GM21723 (cell line): ENCODE data around the gene CYB5R2.
A peak's percentile ranks its signal among the peaks of the same experiment; 100 is the strongest.

Experiments
- ATAC-seq: cut with Tn5 transposase; IDR thresholded peaks from one replicate; pipeline ENCODE4 v1.9.1; 2021; ENCODE audit warnings: mild to moderate bottlenecking, moderate library complexity; ENCODE audit not compliant: unreplicated experiment

CYB5R2 gene

DNA sequence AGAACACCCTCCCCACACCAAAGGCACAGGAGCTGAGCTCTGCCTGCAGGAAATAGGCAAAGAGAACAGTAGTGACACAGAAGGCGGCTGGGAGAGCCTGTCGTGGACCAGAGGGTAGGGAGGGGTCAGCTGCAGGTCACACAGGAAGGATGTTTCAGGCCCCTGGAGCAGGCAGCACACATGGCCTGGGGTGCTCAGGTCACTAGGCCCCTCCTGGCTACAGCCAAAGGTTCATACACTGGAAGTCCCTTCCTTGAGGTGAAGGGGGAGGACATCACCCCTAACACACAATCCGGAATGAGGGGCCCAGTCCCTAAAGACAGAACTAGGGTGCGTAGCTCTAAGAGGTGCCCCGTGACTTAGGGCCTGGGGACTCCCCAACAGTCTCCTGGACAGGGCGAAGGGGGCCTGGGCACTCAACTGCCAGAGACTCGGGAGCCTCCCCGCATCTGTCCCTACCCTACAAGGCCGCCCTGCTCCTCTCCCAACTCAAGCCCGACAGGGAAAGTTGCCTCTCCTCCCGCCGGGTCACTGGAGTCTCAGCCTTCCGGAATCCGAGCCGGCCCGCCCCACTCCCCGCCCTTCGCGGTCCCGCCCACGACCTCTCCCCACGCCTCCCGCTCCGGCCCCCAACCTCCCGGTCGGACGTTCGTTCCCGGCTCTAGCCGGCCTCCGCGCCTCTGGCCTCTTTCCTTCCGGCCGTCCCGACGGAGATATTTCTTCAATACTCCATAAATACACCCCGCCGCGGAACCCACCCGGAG lies at the start of gene CYB5R2:
CYB5R2 (minus strand) TSS at position 541 of the 764 bp plus-strand sequence. CDS start 675 bp downstream, outside the sequence.
- ATAC-seq = peak; percentile 49

DNA sequence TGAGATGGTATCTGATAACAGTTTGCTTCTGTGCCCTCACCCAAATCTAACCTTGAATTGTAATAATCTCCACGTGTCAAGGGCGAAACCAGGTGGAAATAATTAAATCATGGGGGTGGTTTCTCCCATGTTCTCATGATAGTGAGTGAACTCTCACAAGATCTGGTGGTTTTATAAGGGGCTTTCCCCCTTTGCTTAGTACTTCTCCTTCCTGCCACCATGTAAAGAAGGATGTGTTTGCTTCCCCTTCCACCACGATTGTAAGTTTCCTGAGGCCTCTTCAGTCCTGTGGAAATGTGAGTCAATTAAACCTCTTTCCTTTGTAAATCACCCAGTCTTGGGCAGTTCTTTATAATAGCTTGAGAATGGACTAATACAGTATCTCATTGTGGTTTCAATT lies 41.5 kb upstream of the CYB5R2 start:
- ATAC-seq = no peak

DNA sequence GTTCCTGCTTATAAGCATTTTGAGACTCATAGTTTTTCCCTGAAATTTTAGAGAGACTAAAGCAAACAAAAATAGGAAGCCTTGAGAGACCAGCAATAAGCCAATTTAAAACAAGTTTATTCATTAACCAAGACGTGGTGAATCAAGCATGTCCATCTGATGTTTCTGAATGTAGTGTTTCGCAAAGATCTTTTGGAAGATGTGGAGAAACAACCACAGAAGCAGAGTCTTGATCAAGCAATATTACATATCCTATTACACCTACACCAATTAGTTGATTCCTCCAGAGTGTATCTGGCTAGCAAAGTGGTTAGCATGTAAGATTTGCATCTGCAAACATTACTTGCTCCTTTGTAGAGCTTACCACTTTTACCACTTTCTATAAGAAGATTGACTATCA lies 33.1 kb upstream of the CYB5R2 start, which contains the start of gene OVCH2:
OVCH2 (minus strand) TSS at position 101 of the 400 bp plus-strand sequence; CDS start at position 18, 83 bp downstream.
- ATAC-seq = no peak

DNA sequence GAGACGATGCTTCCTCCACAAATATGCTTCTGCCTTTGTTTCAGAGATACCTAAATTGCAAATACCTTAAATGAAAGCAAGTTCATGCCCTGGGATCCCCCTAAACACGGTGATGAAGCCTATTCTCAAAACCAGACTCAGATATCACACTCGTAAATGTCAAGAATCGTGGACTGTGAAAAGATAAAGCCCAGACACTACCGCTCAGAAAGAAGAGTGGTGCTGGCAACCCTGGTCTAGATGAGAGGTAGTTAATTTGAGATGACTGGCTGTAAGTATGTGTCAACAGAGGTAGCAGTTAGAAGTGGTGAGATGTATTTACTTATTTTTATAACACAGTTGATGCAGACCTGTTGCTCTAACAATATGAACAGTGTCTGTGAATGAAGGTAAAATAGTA lies 30.4 kb upstream of the CYB5R2 start:
- ATAC-seq = no peak

DNA sequence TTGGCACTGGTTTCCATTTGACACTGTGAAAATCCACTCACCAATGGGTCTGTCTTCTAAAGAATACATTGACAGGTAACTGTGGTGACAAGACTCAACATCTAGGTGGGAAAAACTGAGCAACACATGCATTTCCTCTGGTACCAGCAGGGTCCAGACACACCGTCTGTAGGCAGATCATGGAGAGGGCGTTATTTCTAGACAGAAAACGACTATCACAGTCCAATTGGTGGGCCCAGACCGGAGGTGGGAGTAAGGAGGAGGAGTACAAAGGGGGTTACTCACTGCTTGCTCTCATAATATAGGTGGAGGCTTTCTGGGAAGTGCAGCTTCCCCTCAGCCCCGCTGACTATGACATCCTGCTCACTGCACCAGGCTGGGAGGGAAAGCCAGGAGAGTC lies 23.1 kb upstream of the CYB5R2 start:
- ATAC-seq = no peak

DNA sequence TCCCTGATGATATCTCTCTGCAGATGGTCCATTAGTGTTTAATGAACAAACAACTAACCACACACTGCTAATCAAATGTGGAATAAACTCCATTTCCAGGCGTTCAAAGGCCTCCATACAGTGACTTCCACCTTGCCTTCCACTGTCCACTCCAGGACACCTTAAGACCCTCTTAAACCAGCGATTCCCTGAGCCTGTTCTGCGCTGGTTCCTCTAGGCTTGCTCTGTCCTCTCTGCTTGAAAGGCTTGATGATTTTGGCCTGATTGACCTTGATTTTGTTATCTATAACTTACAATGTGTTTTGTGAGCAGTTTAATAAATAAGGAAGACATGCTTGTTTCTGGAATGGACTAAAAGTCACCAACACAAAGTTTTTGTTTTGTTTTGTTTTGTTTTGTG lies 20.9 kb upstream of the CYB5R2 start:
- ATAC-seq = no peak

DNA sequence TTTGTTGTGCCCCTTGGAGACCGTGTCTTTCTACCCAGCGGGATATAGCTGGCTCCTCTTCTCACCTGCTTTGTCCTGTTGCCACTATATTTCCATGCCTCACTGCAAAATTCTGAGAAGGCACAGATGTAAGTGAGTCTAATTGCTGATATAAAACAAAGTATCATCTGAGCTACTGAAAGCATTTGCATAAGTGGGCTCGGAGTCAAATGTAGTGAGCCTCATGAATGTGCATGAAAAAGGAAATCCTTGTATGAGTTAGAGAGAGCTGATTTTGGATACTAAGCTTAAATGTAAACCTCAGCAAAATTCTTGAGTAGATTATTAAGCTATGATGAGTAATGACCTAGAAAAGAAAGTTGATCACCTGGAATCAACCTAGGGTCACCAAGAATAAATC lies 19.1 kb upstream of the CYB5R2 start:
- ATAC-seq = no peak

DNA sequence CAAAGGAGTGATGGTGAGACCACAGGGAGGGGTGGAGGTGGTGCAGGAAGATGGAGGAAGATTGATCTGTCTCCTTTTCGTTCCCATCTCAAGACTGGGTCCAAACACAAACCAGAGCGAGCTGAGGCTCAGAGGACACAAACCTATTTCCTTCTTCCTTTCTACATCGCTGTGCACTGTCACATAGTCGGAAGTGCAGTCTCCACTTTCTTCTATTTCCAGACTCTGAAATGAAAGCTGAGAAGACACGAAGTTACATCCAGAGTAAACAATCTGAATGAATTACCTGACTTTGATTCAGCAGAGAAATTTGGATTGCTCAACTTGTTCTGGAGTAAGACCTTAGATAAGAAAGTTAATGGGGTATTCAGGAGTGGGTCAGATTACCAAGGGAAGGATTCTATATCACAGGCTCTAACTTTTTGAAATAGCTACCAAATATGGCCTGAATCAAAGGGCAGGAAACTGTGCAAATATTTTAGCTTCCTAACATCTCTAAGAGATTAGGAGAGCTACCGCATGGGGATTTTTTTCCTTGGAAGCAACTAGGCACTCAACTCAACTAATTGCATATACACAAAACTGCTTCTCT lies 18.6 kb upstream of the CYB5R2 start:
- no peak for ATAC-seq

DNA sequence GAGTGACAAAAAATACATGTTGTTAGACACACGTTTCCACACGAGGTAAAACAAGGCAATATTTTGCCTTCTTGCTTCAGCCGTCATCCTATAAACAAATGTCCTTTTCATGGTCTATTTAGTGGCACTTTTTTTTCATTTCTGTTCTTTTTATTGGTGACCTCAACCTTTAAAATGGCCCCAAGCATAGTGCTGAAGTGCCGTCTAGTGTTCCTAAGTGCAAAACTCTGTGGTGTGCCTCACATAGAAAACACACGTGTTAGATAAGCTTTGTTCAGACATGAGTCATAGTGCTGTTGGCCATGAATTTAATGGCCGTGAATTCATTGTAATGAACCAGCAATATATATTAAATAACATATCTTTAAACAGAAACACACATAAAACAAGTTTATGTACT lies 17.3 kb upstream of the CYB5R2 start:
- no peak for ATAC-seq

DNA sequence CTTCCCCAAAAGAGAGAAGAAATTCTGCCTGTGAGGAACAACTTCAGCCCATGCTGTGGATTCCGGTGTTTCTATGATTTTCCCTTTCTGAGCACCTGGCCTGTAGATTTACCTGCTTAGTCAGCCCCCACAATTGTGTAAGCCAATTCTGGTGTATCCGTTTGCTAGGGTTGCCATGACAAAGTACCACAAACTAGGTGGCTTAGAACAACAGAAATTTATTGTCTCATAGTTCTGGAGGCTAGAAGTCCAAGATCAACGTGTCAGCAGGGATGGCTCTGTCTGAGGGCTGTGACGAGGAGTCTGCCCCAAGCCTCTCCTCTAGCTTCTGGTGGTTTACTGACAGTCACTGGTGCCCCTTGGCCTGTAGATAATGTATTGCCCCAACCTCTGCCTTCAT lies 15.9 kb upstream of the CYB5R2 start:
- ATAC-seq = no peak

DNA sequence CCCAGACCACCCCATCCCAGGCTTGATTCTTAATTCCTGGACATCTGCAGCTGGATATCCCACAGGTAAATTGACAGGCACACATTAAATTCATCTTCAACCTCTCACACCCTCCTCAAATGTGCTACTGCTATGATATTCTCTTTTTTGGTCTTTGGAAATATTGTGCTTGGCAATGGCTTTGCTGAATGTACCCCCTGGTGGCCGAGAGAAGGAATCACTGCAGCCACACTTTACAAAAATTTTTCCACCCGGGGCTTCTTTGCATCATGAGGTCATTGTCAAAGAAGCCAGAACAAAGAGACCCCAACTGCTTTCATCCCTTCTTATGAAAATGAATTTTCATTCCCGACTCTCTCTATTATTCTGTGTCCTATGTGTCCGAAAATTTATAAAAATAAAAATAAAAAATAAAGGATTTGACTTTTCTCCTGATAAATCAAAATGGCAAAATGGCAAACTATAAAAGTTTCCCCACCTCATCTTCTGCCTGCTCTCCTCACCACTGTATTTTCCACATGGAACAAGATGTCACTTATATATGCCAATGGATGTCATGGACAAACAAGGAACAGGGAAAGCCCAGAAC lies 15.0 kb upstream of the CYB5R2 start:
- ATAC-seq = no peak

DNA sequence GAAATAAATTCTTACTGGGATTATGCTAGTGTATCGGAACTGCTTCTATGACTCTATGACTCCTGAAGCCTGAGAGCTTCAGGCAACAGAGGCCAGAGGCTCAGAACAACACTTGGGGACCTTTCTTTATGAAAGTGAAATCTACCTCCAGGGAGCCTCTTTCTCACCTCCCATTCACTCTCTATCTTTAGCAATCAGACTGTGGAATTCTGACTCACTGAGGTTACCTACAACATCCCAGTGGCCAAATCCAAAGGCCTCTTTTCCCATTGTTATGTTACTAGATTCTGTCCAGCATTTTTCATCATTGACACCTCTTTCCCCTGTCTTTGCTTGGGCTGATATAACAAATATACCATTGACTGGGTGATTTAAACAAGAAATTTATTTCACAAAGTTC lies 14.1 kb upstream of the CYB5R2 start:
- no peak for ATAC-seq

DNA sequence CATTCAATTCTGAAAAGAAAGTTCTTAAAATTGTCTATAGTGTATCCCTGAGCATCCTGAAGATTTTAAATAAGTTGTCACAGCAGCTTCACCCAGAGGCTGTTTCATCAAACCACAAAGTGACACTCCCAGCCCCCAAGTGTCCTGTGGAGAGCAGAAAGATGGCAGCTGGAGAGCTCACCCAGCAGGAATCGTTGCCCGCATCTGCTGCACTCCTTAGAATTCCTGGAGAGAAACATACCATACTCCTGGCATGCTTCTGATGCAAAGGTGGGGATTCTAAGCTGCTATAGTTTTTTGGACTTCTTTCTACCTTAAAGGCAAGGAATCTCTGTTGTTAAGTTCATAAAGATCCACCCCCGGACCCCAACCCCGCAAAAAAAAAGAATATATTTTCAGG lies 13.5 kb upstream of the CYB5R2 start:
- ATAC-seq = no peak

DNA sequence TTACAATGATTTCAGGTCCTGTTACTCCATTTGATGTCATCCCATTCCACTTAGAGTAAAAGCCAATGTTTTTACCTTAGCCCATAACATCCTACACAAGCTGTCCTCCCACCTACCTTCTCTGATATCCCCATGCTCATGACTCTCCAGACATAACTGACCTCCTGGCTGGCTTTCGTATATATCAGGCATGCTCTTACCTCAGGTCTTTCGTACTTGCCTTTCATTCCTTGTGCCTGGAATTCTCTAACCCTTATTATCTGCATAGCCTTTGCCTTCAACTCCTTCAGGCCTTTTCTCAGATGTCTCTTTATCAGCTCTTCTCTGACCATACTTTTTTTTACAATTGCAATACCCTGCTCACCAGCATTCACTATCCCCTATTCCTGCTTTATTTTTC lies 10.3 kb upstream of the CYB5R2 start:
- ATAC-seq = no peak

DNA sequence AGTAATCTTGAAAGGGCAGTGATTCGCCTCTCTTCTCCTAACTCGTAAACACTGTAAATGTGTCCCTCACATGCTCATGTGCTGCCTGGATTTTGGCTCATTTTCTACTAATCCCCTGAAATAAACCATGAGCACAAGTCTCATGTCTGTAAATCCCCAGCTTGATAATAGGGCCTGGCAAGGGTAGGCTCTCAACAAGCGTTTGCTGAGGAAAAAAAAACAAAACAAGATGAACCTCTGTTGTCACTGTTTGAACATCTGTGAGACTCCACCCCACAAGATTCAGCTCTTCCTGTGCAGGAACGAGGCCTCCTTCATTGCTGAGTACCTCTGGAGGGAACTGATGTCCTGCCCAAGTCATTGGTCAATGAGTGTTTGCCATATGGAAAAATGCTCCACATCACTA lies 4.5 kb upstream of the CYB5R2 start:
- ATAC-seq = no peak

DNA sequence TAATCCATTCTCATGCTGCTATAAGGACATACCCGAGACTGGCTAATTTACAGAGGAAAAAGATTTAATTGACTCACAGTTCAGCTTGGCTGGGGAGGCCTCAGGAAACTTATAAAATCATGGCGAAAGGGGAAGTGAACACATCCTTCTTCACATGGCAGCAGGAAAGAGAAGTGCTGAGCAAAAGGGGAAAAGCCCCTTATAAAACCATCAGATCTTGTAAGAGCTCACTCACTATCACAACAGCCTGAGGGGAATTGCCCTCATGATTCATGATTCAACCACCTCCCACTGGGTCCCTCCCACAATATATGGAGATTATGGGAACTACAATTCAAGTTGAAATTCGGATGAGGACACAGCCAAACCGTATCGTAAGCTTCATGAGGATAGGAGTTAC lies 3.8 kb upstream of the CYB5R2 start:
- no peak for ATAC-seq

DNA sequence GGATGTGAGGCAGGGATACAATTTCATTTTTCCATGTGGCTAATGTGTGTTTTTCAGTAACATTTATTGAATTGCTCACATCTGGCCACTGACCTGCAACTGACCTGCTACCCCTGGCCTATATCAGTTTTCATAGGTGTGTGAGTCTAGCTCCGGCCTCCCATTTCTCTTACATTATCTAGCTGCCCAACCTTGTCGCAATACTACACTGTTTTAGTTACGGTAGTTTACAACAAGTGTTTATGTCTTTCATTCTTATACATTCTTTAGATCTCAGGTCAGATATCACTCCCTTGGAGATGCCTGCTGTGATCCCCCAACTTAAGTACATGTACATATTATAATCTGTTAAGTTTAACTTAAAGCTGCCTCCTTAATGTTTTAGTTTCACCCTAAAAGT lies 2.3 kb upstream of the CYB5R2 start:
- ATAC-seq = no peak

DNA sequence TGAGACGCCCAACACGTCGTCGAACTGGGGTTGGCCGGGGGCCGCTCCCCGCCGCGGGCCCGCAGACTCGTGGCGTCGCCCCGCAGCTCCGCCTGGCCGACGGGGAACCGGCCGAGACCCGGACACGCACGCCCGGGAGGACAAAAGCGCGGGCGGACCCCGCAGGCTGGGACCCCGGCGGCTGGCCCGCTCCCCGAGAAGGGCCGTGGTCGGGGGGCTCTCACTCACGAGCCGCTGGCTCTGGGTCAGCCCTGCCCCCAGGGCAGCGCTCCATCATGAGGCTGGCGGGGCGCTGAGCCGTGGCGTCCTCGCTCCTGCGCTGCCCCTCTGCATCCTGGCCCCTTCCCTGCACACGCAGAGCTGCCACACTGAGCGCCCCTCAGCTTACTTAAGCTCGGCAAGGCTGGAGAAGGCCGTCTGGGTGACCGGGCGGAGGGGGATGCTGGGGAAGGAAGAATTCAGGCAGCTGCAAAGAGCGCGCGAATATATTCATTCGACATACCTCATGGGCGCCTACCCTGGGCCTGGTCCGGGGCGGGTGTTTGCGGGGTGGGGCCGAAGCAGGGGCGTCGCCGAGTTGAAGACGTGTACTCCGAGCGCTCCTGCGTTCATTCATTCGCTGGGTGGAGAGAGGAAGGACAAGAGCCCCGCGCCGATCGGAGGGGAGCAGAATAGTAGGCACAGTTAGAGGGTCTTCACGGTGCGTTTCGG lies 579 bp upstream of the CYB5R2 start:
- ATAC-seq = peak; percentile 27

DNA sequence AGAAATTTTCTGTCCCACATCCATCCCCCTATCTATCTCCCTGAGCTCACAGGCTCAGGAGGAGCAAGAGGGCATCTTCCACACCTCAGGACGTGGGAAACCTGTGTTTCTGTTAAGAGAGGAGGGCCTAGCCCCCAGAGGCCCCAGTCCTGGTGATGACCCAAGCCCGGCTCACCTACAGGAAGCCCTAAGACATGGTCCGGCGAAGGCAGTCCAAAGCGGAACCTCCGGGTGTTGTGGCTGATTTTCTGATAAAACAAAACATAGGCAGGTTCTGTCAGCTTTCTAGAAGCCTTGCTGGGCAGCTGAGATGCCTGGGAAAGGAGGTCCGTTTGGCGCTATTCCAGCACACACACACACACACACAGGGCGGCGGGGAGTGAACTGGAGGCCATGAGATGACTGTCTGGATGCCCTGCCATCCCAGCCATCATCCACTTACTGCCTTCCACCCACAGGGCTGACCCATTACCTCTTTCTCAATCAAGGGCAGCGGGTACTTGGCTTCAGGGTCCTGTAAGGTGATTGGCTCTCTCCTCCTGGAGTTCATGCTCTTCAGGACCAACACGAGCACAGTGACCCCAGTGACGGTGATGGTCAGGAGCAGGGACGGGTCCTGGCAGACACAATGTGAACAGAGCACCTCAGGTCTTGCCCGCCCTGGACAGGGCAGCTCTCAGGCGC lies 882 bp downstream of the CYB5R2 start:
- peak; percentile 1 for ATAC-seq

DNA sequence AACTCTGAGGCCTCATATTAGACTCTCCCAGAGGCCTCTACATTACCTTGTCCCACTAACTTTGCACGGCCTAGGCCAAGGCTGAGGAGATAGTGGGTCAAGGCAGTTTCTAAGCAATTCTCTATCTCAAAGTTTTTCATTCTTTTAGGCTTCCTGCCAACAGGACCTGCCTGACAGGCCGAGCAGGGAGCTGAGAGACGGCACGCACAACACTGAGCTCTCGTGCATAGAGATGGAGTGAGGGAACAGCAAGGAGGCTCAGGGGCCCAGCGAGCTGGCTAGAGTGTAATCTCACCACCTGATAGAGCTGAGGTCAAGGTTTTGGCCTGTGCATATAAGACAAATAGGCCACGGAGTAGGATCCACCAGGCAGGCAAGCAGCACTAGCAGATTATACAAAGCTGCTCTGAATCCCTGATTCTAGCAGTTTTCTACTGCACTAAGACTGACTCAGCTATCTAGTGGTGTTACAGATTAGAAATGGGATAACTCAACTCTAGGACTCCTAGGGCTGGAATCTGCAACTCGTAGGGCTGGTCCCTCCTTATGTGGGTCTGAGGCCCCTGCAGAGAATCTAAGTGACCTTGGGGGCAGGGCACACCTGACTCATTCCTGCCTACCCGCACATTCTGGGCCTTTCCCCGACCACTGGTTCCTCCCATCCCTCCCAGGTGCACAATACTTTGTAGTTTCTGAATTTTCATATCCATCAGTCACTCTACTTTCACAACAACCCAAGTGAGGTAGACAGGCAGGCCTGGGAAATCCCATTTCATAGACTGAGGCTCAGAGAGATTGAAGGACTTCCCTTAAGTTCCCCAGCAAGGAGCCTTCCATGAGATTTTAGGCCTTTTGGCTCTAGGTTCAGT lies 1.7 kb downstream of the CYB5R2 start:
- ATAC-seq = peak; percentile 67
